B cell (primary cell): Measurements from ENCODE around the gene SRGAP1.

Source experiments
- EZH2 ChIP-seq: IDR thresholded peaks from 2 replicates; pipeline ENCODE4 v1.6.1; 2012; ENCODE audit warnings: borderline replicate concordance, low read depth, mild to moderate bottlenecking, moderate library complexity, low read length; ENCODE audit not compliant: insufficient read depth, poor library complexity, severe bottlenecking
- TF ChIP-seq, protein P1 (sequence below): fragments of 200-600 bp; IDR thresholded peaks from one replicate; pipeline ENCODE4 v1.8.0; 2022; ENCODE audit warnings: antibody characterized with exemption, mild to moderate bottlenecking

- TF ChIP-seq, protein P1, sequence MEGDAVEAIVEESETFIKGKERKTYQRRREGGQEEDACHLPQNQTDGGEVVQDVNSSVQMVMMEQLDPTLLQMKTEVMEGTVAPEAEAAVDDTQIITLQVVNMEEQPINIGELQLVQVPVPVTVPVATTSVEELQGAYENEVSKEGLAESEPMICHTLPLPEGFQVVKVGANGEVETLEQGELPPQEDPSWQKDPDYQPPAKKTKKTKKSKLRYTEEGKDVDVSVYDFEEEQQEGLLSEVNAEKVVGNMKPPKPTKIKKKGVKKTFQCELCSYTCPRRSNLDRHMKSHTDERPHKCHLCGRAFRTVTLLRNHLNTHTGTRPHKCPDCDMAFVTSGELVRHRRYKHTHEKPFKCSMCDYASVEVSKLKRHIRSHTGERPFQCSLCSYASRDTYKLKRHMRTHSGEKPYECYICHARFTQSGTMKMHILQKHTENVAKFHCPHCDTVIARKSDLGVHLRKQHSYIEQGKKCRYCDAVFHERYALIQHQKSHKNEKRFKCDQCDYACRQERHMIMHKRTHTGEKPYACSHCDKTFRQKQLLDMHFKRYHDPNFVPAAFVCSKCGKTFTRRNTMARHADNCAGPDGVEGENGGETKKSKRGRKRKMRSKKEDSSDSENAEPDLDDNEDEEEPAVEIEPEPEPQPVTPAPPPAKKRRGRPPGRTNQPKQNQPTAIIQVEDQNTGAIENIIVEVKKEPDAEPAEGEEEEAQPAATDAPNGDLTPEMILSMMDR, result no peak
- TF ChIP-seq EZH2, result no peak
Measured at GRCh38 chr12:64058541-64059265, 214.2 kb downstream of the SRGAP1 start.
